OCI-LY1 (cell line): ENCODE measurements around the gene FMN1.

Experiments used
- CTCF ChIP-seq: fragments of 200-600 bp; sonication (generic), shearing (Covaris generic); IDR thresholded peaks from 2 replicates; pipeline ENCODE4 v1.5.1; 2017; ENCODE audit warnings: mild to moderate bottlenecking, antibody characterized with exemption, low read length, moderate library complexity, mixed read lengths
- EZH2 ChIP-seq: fragments of 200-600 bp; sonication (generic), shearing (Covaris generic); IDR thresholded peaks from 2 replicates; pipeline ENCODE4 v1.8.0; 2017; ENCODE audit warnings: borderline replicate concordance, mixed run types, mild to moderate bottlenecking, antibody characterized with exemption, low read length, moderate library complexity, mixed read lengths

DNA sequence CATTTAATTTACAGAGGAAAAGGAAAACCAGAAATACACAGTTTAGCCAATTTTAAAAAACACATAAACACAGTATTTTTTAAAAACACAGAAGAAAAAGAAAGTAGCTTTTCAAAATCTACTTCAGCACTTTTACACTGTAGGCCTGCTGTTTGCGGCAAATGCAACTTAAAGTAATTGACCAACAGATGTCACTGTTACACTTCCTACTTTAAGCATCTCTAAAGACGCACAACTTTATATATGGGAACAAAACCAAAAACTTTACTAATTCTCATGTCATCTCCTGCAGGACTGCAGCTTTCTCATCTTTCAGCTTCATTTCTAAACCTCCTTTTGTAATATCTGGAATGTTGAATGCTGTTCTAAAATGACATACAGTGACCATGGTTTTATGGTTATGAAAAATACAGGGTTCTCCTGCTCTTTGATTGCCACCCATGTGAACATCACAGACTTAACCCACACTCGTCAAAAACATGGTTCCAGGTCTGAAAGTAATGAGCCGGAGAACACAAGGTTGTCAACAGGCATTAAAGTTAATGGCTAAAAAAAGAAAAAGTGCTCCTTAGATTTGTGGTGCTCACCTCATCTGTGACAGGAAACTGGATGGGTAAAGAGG, 107.9 kb downstream of the FMN1 start:
- TF ChIP-seq CTCF (peak; percentile 55), EZH2 (no peak)
